GM18526 (cell line): ENCODE measurements around the gene NUDT13.

Source experiments
- POLR2A ChIP-seq: IDR thresholded peaks from 3 replicates; pipeline ENCODE4 v1.6.1; 2011; ENCODE audit not compliant: insufficient read length; ENCODE audit errors: extremely low read depth

NUDT13 gene

DNA sequence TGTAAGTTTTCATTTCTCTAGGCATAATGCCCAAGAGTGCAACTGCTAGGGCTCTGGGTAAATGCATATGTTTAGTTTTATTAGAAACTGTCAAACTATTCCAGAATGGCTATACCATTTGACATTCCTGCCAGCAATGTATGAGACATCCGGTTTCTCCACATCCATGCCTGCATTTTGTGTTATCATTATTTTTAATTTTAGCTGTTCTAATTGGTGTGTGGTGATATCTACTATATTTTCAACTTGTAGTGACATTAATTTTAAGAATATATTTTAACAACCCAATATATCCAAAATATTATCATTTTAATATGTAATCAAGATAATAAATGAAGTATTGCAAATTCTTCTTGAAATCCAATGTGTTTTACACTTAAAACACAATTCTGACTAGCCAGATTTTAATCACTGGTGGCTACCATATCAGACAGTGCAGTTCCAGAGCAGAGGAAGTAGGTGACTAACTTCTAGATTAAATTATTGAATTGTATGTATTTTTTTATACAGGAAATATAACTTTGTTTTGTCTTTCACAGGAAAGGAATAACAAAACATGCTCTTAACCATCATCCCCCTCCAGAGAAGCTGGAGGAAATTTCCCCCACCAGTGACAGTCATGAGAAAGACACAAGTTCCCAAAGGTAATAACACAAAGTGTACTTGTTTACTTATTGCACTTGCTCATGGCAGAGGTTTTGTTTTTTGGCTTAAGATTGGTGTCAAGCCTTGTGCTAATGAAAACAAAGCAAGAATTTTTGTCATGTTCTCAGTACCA lies 64.1 kb downstream of the NUDT13 start:
- no peak for TF ChIP-seq POLR2A
